Measurements from ENCODE around the gene KLHL29. TPM values are rescaled to one million over a fixed set of nuclear protein-coding genes. Genes with fewer than 3 reads are reported as not detected.

KLHL29 gene
- total RNA-seq, 2 donors from 2014 or later, result 1.0 to 2.4 TPM

DNA sequence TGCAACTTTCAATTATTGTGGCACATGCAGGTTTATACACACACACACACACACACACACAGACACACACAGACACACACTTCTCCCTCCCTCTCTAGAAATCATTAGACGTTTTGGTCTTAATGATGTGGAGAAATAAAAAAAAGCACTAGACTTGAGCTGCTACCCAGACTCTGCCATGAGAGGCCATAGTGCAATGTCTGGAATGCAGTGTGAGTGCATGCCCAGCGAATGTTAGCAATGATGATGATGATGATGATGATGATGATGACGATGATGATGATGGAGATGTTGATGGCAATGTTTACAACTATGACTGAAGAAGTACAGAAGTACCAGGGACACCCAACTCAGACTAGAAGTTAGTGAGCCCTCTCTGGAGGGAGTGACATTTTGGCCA, 23.8 kb upstream of the KLHL29 start:
- H3K9me3 ChIP-seq (ENCODE audit: control insufficient read depth, low read length), result no peaks in the 10 kb centered on the region
- H3K4me1 Mint-ChIP-seq, result peaks cover 4% of the 10 kb centered on the region
- no peak overlapping the region for H3K4me3 Mint-ChIP-seq
- no peaks in the 10 kb centered on the region for H3K36me3 ChIP-seq (ENCODE audit: control insufficient read depth, insufficient read depth, low read length)
- WGBS, 2 experiments (ENCODE audit: insufficient coverage in 1 of 2, insufficient read length in 1 of 2), result 91 to 94% methylated on average over 2 to 3 of the region's 3 CpGs
- peaks cover 23% of the 10 kb centered on the region for H3K27me3 Mint-ChIP-seq (ENCODE audit: insufficient read depth)
- H3K27me3 ChIP-seq (ENCODE audit: control insufficient read depth, insufficient read depth, low read length, poor library complexity, severe bottlenecking), result no peaks in the 10 kb centered on the region
- H3K4me3 ChIP-seq (ENCODE audit: low read length), result no peak overlapping the region
- DNase-seq, result no peak
- H3K27ac ChIP-seq (ENCODE audit: low read depth, low read length), result no peak overlapping the region
- TF ChIP-seq, protein P1, sequence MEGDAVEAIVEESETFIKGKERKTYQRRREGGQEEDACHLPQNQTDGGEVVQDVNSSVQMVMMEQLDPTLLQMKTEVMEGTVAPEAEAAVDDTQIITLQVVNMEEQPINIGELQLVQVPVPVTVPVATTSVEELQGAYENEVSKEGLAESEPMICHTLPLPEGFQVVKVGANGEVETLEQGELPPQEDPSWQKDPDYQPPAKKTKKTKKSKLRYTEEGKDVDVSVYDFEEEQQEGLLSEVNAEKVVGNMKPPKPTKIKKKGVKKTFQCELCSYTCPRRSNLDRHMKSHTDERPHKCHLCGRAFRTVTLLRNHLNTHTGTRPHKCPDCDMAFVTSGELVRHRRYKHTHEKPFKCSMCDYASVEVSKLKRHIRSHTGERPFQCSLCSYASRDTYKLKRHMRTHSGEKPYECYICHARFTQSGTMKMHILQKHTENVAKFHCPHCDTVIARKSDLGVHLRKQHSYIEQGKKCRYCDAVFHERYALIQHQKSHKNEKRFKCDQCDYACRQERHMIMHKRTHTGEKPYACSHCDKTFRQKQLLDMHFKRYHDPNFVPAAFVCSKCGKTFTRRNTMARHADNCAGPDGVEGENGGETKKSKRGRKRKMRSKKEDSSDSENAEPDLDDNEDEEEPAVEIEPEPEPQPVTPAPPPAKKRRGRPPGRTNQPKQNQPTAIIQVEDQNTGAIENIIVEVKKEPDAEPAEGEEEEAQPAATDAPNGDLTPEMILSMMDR (conservative IDR thresholded peaks at IDR 0.05), result no peak
- no peak overlapping the region for H3K27ac Mint-ChIP-seq
- H3K9ac ChIP-seq (ENCODE audit: extremely low read depth, low read length, poor library complexity, severe bottlenecking), result no peak overlapping the region
- H3K36me3 Mint-ChIP-seq (ENCODE audit: low read depth), result no peaks in the 10 kb centered on the region
- no peaks in the 10 kb centered on the region for H3K4me1 ChIP-seq (ENCODE audit: control insufficient read depth, insufficient read depth, low read length)
- H3K9me3 Mint-ChIP-seq, result no peaks in the 10 kb centered on the region

DNA sequence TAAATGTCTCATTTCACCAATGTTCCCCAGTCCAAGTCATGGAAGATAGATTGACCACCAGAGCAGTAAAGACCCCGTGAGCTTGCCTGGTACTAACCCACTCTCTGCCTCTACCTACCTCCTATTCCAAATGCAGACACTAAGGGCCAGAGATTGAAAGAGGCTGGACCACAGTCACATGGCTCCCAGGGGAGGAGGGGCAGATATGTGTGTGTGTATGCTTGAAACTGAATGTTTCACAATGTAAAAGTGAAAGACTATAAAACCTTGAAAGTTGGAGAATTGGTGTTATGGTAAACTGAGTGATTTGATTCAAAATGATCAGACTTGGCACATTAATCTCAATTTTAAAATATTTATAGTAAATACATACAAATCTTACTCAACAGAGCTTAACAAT, 21.7 kb upstream of the KLHL29 start:
- peaks cover 20% of the 10 kb centered on the region for H3K27me3 Mint-ChIP-seq (ENCODE audit: insufficient read depth)
- no peak overlapping the region for H3K27ac ChIP-seq (ENCODE audit: low read depth, low read length)
- peaks cover 4% of the 10 kb centered on the region for H3K4me1 Mint-ChIP-seq
- H3K9me3 Mint-ChIP-seq, result no peaks in the 10 kb centered on the region
- no peaks in the 10 kb centered on the region for H3K27me3 ChIP-seq (ENCODE audit: control insufficient read depth, insufficient read depth, low read length, poor library complexity, severe bottlenecking)
- TF ChIP-seq, protein P1 (conservative IDR thresholded peaks at IDR 0.05), result no peak
- no peak for DNase-seq
- H3K9ac ChIP-seq (ENCODE audit: extremely low read depth, low read length, poor library complexity, severe bottlenecking), result no peak overlapping the region
- no peaks in the 10 kb centered on the region for H3K36me3 Mint-ChIP-seq (ENCODE audit: low read depth)
- H3K4me3 Mint-ChIP-seq, result no peak overlapping the region
- H3K4me3 ChIP-seq (ENCODE audit: low read length), result no peak overlapping the region
- H3K36me3 ChIP-seq (ENCODE audit: control insufficient read depth, insufficient read depth, low read length), result no peaks in the 10 kb centered on the region
- H3K9me3 ChIP-seq (ENCODE audit: control insufficient read depth, low read length), result no peaks in the 10 kb centered on the region
- H3K4me1 ChIP-seq (ENCODE audit: control insufficient read depth, insufficient read depth, low read length), result no peaks in the 10 kb centered on the region
- 90% methylated on average over 1 of the region's 1 CpG; no CpG with 5 or more reads in 1 of the 2 experiments for WGBS, 2 experiments (ENCODE audit: insufficient coverage in 1 of 2, insufficient read length in 1 of 2)
- no peak overlapping the region for H3K27ac Mint-ChIP-seq

DNA sequence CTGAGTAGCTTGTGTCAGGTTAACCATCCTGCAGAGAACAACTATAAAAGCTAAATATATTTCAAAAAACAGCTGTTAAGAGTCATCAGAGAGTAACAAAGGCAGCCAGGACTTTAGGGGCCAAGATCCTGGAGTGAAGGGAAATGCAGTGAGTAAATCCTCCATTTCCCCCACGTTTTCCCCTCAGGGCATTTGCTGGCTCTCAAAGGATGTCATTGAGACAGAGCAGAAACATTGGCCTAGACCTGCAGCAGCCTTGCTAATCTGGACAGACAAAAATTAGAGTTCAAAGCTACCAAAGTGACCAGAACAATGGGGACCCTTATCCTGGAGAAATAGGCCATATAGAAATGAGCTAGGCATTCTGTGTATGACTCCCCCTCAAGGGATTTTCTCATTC, 21.1 kb upstream of the KLHL29 start:
- no peaks in the 10 kb centered on the region for H3K4me1 ChIP-seq (ENCODE audit: control insufficient read depth, insufficient read depth, low read length)
- Mint-ChIP-seq H3K27ac (no peak overlapping the region), H3K27me3 (ENCODE audit: insufficient read depth) (peaks cover 20% of the 10 kb centered on the region), H3K36me3 (ENCODE audit: low read depth) (no peaks in the 10 kb centered on the region), H3K9me3 (no peaks in the 10 kb centered on the region), H3K4me3 (no peak overlapping the region), H3K4me1 (peaks cover 4% of the 10 kb centered on the region)
- H3K36me3 ChIP-seq (ENCODE audit: control insufficient read depth, insufficient read depth, low read length), result no peaks in the 10 kb centered on the region
- H3K27me3 ChIP-seq (ENCODE audit: control insufficient read depth, insufficient read depth, low read length, poor library complexity, severe bottlenecking), result no peaks in the 10 kb centered on the region
- no peak overlapping the region for H3K4me3 ChIP-seq (ENCODE audit: low read length)
- DNase-seq, result peak; percentile 37
- no peak overlapping the region for H3K9ac ChIP-seq (ENCODE audit: extremely low read depth, low read length, poor library complexity, severe bottlenecking)
- TF ChIP-seq, protein P1 (conservative IDR thresholded peaks at IDR 0.05), result no peak
- no peak overlapping the region for H3K27ac ChIP-seq (ENCODE audit: low read depth, low read length)
- no peaks in the 10 kb centered on the region for H3K9me3 ChIP-seq (ENCODE audit: control insufficient read depth, low read length)
- 37 to 50% methylated on average over 1 of the region's 1 CpG for WGBS, 2 experiments (ENCODE audit: insufficient coverage in 1 of 2, insufficient read length in 1 of 2)

Measured in endodermal cell (in vitro differentiated cells).